DND-41 (cell line): Measurements from ENCODE around the gene KIAA1549.

Experiments used
- ATAC-seq: fragments of 200-7000 bp; cut with Tn5 transposase; 3 replicates; pipeline ENCODE4 v1.9.1; 2021; ENCODE audit warnings: low read depth; ENCODE audit not compliant: insufficient read depth
- DNase-seq: peaks from one replicate; pipeline ENCODE4 v3.0.0-alpha.2; 2020
- H2AFZ ChIP-seq: 2 replicates; pipeline ENCODE4 v1.6.0; 2012; ENCODE audit warnings: low read depth, low read length
- H3K27ac ChIP-seq: 2 replicates; pipeline ENCODE4 v1.5.1; 2012; ENCODE audit warnings: low read length, inconsistent platforms
- H3K27me3 ChIP-seq: fragments of 200-600 bp; sonication (generic); 2 replicates; pipeline ENCODE4 v1.6.0; 2012; ENCODE audit warnings: low read length, mild to moderate bottlenecking, inconsistent platforms; ENCODE audit not compliant: insufficient read depth, poor library complexity
- H3K36me3 ChIP-seq: 2 replicates; pipeline ENCODE4 v1.5.1; 2012; ENCODE audit warnings: low read length, inconsistent platforms; ENCODE audit not compliant: insufficient read depth
- H3K4me1 ChIP-seq: 2 replicates; pipeline ENCODE4 v1.5.1; 2012; ENCODE audit warnings: mild to moderate bottlenecking, low read length; ENCODE audit not compliant: insufficient read depth
- H3K4me2 ChIP-seq: 2 replicates; pipeline ENCODE4 v1.6.0; 2012; ENCODE audit warnings: mild to moderate bottlenecking, moderate library complexity, low read length, inconsistent platforms; ENCODE audit not compliant: insufficient read depth
- H3K4me3 ChIP-seq, 2 experiments: fragments of 200-600 bp in 1 of 2; shearing (Covaris generic) in 1 of 2; 2 replicates each; pipeline ENCODE4 v1.5.1; 2012 to 2016; ENCODE audit warnings: inconsistent platforms in 2 of 2, low read length in 2 of 2, mild to moderate bottlenecking in 2 of 2, low read depth in 1 of 2, moderate library complexity in 1 of 2
- H3K79me2 ChIP-seq: 2 replicates; pipeline ENCODE4 v1.6.0; 2012; ENCODE audit warnings: low read length, inconsistent platforms; ENCODE audit not compliant: insufficient read depth
- H3K9ac ChIP-seq: 2 replicates; pipeline ENCODE4 v1.6.0; 2012; ENCODE audit warnings: low read depth, mild to moderate bottlenecking, inconsistent platforms, low read length, moderate library complexity
- H3K9me3 ChIP-seq: 2 replicates; pipeline ENCODE4 v1.5.1; 2012; ENCODE audit warnings: low read length, moderate library complexity, mild to moderate bottlenecking, inconsistent platforms; ENCODE audit not compliant: insufficient read depth, severe bottlenecking
- H4K20me1 ChIP-seq: 2 replicates; pipeline ENCODE4 v1.6.0; 2012; ENCODE audit warnings: low read length; ENCODE audit not compliant: insufficient read depth
- CTCF ChIP-seq: IDR thresholded peaks from 2 replicates; pipeline ENCODE4 v1.5.1; 2012; ENCODE audit warnings: borderline replicate concordance, low read length, moderate library complexity, mild to moderate bottlenecking; ENCODE audit not compliant: poor library complexity, severe bottlenecking; ENCODE audit errors: extremely low read depth
- EZH2 ChIP-seq: IDR thresholded peaks from 3 replicates; pipeline ENCODE4 v1.6.1; 2012; ENCODE audit warnings: borderline replicate concordance, low read depth, mild to moderate bottlenecking, moderate library complexity, low read length, inconsistent platforms; ENCODE audit not compliant: severe bottlenecking

The KIAA1549 gene

GRCh38 chr7:138849701-138850100, 131.5 kb downstream of the KIAA1549 start:
- no peak for ATAC-seq
- Histone ChIP-seq H3K9ac (no peak overlapping the region), H3K79me2 (no peaks in the 10 kb centered on the region), H3K36me3 (peaks cover 3% of the 10 kb centered on the region; the same call in 1 of the 2 replicates), H2AFZ (no peak overlapping the region), H3K27me3 (no peaks in the 10 kb centered on the region), H4K20me1 (no peaks in the 10 kb centered on the region), H3K27ac (no peak overlapping the region), H3K4me2 (no peak overlapping the region), H3K4me1 (no peaks in the 10 kb centered on the region), H3K9me3 (no peaks in the 10 kb centered on the region), H3K4me3 (no peak overlapping the region)
- no peak for TF ChIP-seq CTCF
- TF ChIP-seq EZH2: no peak
- DNase-seq: no peak

DNA sequence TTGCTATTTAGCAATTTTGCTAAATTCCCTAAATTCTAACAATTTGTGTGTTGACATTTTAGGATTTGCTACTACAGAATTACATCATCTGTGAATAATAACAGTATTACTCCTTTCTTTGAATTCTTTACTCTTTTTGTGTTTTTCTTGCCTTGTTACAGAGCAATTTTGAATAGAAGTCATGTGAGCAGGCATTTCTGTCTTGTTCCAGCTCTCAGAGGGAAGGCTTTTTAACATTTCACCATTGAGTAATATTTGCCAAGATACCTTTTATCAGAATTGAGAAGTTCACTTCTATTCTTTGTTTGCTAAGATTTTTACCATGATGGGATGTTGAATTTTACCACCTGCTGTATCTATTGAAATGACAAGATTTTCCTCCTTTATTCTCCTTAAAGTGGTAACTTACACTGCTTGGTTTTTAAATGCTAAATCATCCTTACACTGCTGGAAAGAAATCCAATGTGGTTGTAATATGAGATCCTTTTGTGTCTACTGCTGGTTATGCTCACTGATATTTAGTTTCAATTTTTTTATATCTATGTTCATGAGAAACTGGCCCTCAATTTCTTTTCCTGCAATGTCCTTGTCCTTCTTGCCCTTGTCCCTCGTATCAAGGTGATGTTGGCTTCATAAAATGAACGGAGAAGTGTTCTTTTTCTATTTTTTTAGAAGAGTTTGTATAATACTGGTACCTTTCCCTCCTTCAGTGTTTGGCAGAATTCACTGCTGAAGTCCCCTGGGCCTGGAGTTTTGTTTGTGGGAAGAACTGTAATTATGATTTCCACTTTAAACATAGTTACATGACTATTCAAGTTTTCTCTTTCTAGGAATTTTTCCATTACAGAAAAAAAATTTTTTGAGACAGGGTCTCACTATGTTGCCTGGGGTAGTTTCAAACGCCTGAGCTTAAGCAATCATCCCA, 132.9 kb downstream of the KIAA1549 start:
- no peak for DNase-seq
- H2AFZ ChIP-seq: no peak overlapping the region
- no peaks in the 10 kb centered on the region for H3K27me3 ChIP-seq
- TF ChIP-seq CTCF (no peak), EZH2 (no peak)
- H3K27ac ChIP-seq: no peak overlapping the region
- ATAC-seq: no peak
- H4K20me1 ChIP-seq: no peaks in the 10 kb centered on the region
- H3K4me3 ChIP-seq: no peak overlapping the region
- H3K4me2 ChIP-seq: no peak overlapping the region
- no peaks in the 10 kb centered on the region for H3K4me1 ChIP-seq
- peaks cover 3% of the 10 kb centered on the region; the same call in 1 of the 2 replicates for H3K36me3 ChIP-seq
- no peaks in the 10 kb centered on the region for H3K79me2 ChIP-seq
- no peak overlapping the region for H3K9ac ChIP-seq
- H3K9me3 ChIP-seq: no peaks in the 10 kb centered on the region

- no peak for DNase-seq
- Histone ChIP-seq H3K4me2 (no peak overlapping the region), H3K4me1 (no peaks in the 10 kb centered on the region), H3K4me3 (no peak overlapping the region), H3K79me2 (no peaks in the 10 kb centered on the region), H4K20me1 (no peaks in the 10 kb centered on the region), H3K36me3 (peaks cover 3% of the 10 kb centered on the region; the same call in 1 of the 2 replicates), H3K27ac (no peak overlapping the region), H3K27me3 (no peaks in the 10 kb centered on the region), H3K9me3 (no peaks in the 10 kb centered on the region), H2AFZ (no peak overlapping the region), H3K9ac (no peak overlapping the region)
- ATAC-seq: no peak
- no peak for TF ChIP-seq CTCF
- TF ChIP-seq EZH2: no peak
Observed at GRCh38 chr7:138845711-138846110, 135.5 kb downstream of the KIAA1549 start.
